ENCODE results near the gene LRWD1.
"Not testable (repeated sequence)": the region's sequence is repeated elsewhere in the genome, so short reads cannot be mapped to it uniquely, and the experiment has no call there.

GRCh38 chr7:102496861-102497260 lies 32.1 kb downstream of the LRWD1 start:
- TF ChIP-seq ZNF416 (CRISPR knock-in tag; IDR thresholded peaks at IDR 0.05); TCF7 (CRISPR knock-in tag; IDR thresholded peaks at IDR 0.05; ENCODE audit: low read depth); CTCF (IDR thresholded peaks at IDR 0.05); CREB1 (CRISPR knock-in tag; IDR thresholded peaks at IDR 0.05); CDX4 (CRISPR knock-in tag; IDR thresholded peaks at IDR 0.05; ENCODE audit: borderline replicate concordance); E2F1 (CRISPR knock-in tag; IDR thresholded peaks at IDR 0.05): not testable (repeated sequence)

Measured in WTC11 (cell line).